ENCODE results near the gene TNKS1BP1.

GRCh38 chr11:57339328-57339727, 14.6 kb upstream of the TNKS1BP1 start:
- TF ChIP-seq CTCF (conservative IDR thresholded peaks at IDR 0.05) (no peak), ZFX (IDR thresholded peaks at IDR 0.05) (no peak)
